ENCODE measurements around the gene LRRC8C. TPM values are rescaled to one million over a fixed set of nuclear protein-coding genes. Genes with fewer than 3 reads are reported as not detected.

Gene LRRC8C
- total RNA-seq, 1 donor from 2014 or later: 6.2 TPM

GRCh38 chr1:89608319-89608983 is 24.5 kb upstream of the LRRC8C start:
- DNase-seq: peak; percentile 29
- peaks cover 80% of the 10 kb centered on the region for H3K4me1 ChIP-seq
- TF ChIP-seq CTCF (IDR thresholded peaks at IDR 0.05; ENCODE audit: borderline replicate concordance): no peak
- no peak overlapping the region for H3K4me3 ChIP-seq
- intact Hi-C loops (cut with micrococcal nuclease): no loop called here
- H3K36me3 ChIP-seq: no peaks in the 10 kb centered on the region
- no peaks in the 10 kb centered on the region for H3K27me3 ChIP-seq (ENCODE audit: low read depth)
- H3K9me3 ChIP-seq (replicated peaks): no peaks in the 10 kb centered on the region
- peak overlapping the region; percentile 84 for H3K27ac ChIP-seq (replicated peaks)

- no peak for DNase-seq
- H3K4me3 ChIP-seq: no peak overlapping the region
- H3K27ac ChIP-seq (replicated peaks): peak overlapping the region; percentile 84
- H3K9me3 ChIP-seq (replicated peaks): no peaks in the 10 kb centered on the region
- intact Hi-C loops (cut with micrococcal nuclease): no loop called here
- no peak for TF ChIP-seq CTCF (IDR thresholded peaks at IDR 0.05; ENCODE audit: borderline replicate concordance)
- peaks cover 79% of the 10 kb centered on the region for H3K4me1 ChIP-seq
- no peaks in the 10 kb centered on the region for H3K36me3 ChIP-seq
- no peaks in the 10 kb centered on the region for H3K27me3 ChIP-seq (ENCODE audit: low read depth)
Measured at GRCh38 chr1:89608984-89609725, 23.8 kb upstream of the LRRC8C start.

GRCh38 chr1:89609781-89610456 is 23.0 kb upstream of the LRRC8C start:
- Histone ChIP-seq H3K4me3 (no peak overlapping the region), H3K27me3 (ENCODE audit: low read depth) (no peaks in the 10 kb centered on the region), H3K27ac (replicated peaks) (peak overlapping the region; percentile 84), H3K4me1 (peaks cover 78% of the 10 kb centered on the region), H3K9me3 (replicated peaks) (no peaks in the 10 kb centered on the region), H3K36me3 (no peaks in the 10 kb centered on the region)
- DNase-seq: peak; percentile 35
- TF ChIP-seq CTCF (IDR thresholded peaks at IDR 0.05; ENCODE audit: borderline replicate concordance): no peak
- intact Hi-C loops (cut with micrococcal nuclease): no loop called here

GRCh38 chr1:89610457-89611011 is 22.4 kb upstream of the LRRC8C start:
- Histone ChIP-seq H3K36me3 (no peaks in the 10 kb centered on the region), H3K27me3 (ENCODE audit: low read depth) (no peaks in the 10 kb centered on the region), H3K27ac (replicated peaks) (peak overlapping the region; percentile 84), H3K4me3 (no peak overlapping the region), H3K4me1 (peaks cover 78% of the 10 kb centered on the region), H3K9me3 (replicated peaks) (no peaks in the 10 kb centered on the region)
- no peak for TF ChIP-seq CTCF (IDR thresholded peaks at IDR 0.05; ENCODE audit: borderline replicate concordance)
- intact Hi-C loops (cut with micrococcal nuclease): no loop called here
- no peak for DNase-seq

- DNase-seq: no peak
- Histone ChIP-seq H3K27me3 (ENCODE audit: low read depth) (no peaks in the 10 kb centered on the region), H3K4me1 (peaks cover 78% of the 10 kb centered on the region), H3K4me3 (no peak overlapping the region), H3K36me3 (no peaks in the 10 kb centered on the region), H3K27ac (replicated peaks) (no peak overlapping the region), H3K9me3 (replicated peaks) (no peaks in the 10 kb centered on the region)
- intact Hi-C loops (cut with micrococcal nuclease): no loop called here
- TF ChIP-seq CTCF (IDR thresholded peaks at IDR 0.05; ENCODE audit: borderline replicate concordance): no peak
Measured at GRCh38 chr1:89611721-89612120, 21.2 kb upstream of the LRRC8C start.

All from left ventricle myocardium inferior (tissue), 1 donor.